ENCODE data around the gene EP400.

Gene EP400

GRCh38 chr12:132103542-132104308 lies 154.0 kb downstream of the EP400 start:
- ChIA-PET POLR2A (no interaction called here), CTCF (no interaction called here)
- Histone ChIP-seq H3K4me3 (ENCODE audit: low read depth, low read length) (no peak overlapping the region), H3K27ac (ENCODE audit: extremely low read depth, low read depth, low read length) (no peak overlapping the region), H3K4me1 (ENCODE audit: control insufficient read depth, insufficient read depth, low read length) (no peaks in the 10 kb centered on the region), H3K36me3 (ENCODE audit: control insufficient read depth in 2 of 2, insufficient read depth in 1 of 2, low read length in 2 of 2) (peaks cover 4 to 45% of the 10 kb centered on the region in 2 experiments; a peak in 2 of 3 replicates), H3K9me3 (ENCODE audit: control insufficient read depth, insufficient read depth, low read depth, low read length) (no peaks in the 10 kb centered on the region)
- TF ChIP-seq ZIC2 (tag by site-specific recombination; IDR thresholded peaks at IDR 0.05): peak; percentile 10; the same call in 1 of the 2 replicates
- no peak for TF ChIP-seq ZNF362 (tag by site-specific recombination; IDR thresholded peaks at IDR 0.05)

GRCh38 chr12:132105467-132105866 lies 155.7 kb downstream of the EP400 start:
- CTCF ChIA-PET: no interaction called here
- Histone ChIP-seq H3K27ac (ENCODE audit: extremely low read depth, low read depth, low read length) (no peak overlapping the region), H3K36me3 (ENCODE audit: control insufficient read depth in 2 of 2, insufficient read depth in 1 of 2, low read length in 2 of 2) (peaks cover 10 to 46% of the 10 kb centered on the region in 2 experiments; a peak in 2 of 3 replicates), H3K4me3 (ENCODE audit: low read depth, low read length) (no peak overlapping the region), H3K9me3 (ENCODE audit: control insufficient read depth, insufficient read depth, low read depth, low read length) (no peaks in the 10 kb centered on the region), H3K4me1 (ENCODE audit: control insufficient read depth, insufficient read depth, low read length) (no peaks in the 10 kb centered on the region)
- TF ChIP-seq ZNF544 (tag by site-specific recombination; IDR thresholded peaks at IDR 0.05): no peak
- TF ChIP-seq ZNF621 (tag by site-specific recombination; IDR thresholded peaks at IDR 0.05): no peak
- no peak for TF ChIP-seq ZNF510 (tag by site-specific recombination; IDR thresholded peaks at IDR 0.05; ENCODE audit: insufficient replicate concordance)
- no peak for TF ChIP-seq GLIS2 (tag by site-specific recombination; IDR thresholded peaks at IDR 0.05)
- no peak for TF ChIP-seq ZNF394 (tag by site-specific recombination; IDR thresholded peaks at IDR 0.05; ENCODE audit: borderline replicate concordance)
- TF ChIP-seq, protein P1, sequence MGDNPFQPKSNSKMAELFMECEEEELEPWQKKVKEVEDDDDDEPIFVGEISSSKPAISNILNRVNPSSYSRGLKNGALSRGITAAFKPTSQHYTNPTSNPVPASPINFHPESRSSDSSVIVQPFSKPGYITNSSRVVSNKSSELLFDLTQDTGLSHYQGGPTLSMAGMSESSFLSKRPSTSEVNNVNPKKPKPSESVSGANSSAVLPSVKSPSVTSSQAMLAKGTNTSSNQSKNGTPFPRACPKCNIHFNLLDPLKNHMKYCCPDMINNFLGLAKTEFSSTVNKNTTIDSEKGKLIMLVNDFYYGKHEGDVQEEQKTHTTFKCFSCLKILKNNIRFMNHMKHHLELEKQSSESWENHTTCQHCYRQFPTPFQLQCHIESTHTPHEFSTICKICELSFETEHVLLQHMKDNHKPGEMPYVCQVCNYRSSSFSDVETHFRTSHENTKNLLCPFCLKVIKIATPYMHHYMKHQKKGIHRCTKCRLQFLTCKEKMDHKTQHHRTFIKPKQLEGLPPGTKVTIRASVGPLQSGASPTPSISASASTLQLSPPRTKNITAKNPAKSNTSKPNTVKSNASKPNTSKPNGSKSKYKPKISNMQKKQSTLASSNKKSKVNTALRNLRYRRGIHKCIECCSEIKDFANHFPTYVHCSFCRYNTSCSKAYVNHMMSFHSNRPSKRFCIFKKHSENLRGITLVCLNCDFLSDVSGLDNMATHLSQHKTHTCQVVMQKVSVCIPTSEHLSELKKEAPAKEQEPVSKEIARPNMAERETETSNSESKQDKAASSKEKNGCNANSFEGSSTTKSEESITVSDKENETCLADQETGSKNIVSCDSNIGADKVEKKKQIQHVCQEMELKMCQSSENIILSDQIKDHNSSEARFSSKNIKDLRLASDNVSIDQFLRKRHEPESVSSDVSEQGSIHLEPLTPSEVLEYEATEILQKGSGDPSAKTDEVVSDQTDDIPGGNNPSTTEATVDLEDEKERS (tag by site-specific recombination; IDR thresholded peaks at IDR 0.05): no peak
- no peak for TF ChIP-seq ZNF146 (tag by site-specific recombination; IDR thresholded peaks at IDR 0.05)
- TF ChIP-seq ZFP69B (tag by site-specific recombination; IDR thresholded peaks at IDR 0.05): no peak
- TF ChIP-seq ZBTB17 (tag by site-specific recombination; IDR thresholded peaks at IDR 0.05): no peak
- TF ChIP-seq ZNF488 (tag by site-specific recombination; IDR thresholded peaks at IDR 0.05): no peak
- TF ChIP-seq ZNF596 (tag by site-specific recombination; IDR thresholded peaks at IDR 0.05): no peak
- no peak for TF ChIP-seq ZEB2 (tag by site-specific recombination; IDR thresholded peaks at IDR 0.05)
- no peak for TF ChIP-seq ZNF23 (tag by site-specific recombination; IDR thresholded peaks at IDR 0.05; ENCODE audit: borderline replicate concordance)
- no peak for TF ChIP-seq ZNF169 (tag by site-specific recombination; IDR thresholded peaks at IDR 0.05)
- no peak for TF ChIP-seq KLF17 (tag by site-specific recombination; IDR thresholded peaks at IDR 0.05)
- TF ChIP-seq ZNF530 (tag by site-specific recombination; IDR thresholded peaks at IDR 0.05; ENCODE audit: low read depth): no peak
- TF ChIP-seq ZNF558 (tag by site-specific recombination; IDR thresholded peaks at IDR 0.05): no peak
- TF ChIP-seq ZNF449 (tag by site-specific recombination; IDR thresholded peaks at IDR 0.05): no peak
- POLR2A ChIA-PET: no interaction called here
